CD4-positive, alpha-beta T cell treated with Interleukin-21 for 1 hour (primary cell): ENCODE data around the gene BMP7.

Source experiments
- DNase-seq: peaks from one replicate; pipeline ENCODE4 v3.0.0-alpha.2; 2020

BMP7 gene

GRCh38 chr20:57224641-57225138 is 41.8 kb downstream of the BMP7 start:
- no peak for DNase-seq

- no peak for DNase-seq
Observed at GRCh38 chr20:57223648-57224489, 42.6 kb downstream of the BMP7 start.

DNA sequence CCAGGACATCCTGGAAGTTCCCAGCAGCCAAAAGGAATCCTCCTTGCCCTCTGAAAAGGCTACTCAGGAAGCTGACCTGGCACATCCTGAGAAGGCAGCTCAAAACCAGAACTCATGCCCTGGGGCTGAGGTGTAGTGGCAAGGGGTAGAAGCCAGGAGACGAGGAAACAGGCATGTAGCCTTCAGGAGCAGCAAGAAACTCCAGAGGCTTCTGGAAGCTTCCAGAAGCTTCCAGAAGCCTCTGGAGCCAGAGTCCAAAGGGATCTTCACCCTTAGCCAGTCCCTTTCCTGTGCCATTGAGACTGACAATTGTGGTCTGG is 43.9 kb downstream of the BMP7 start:
- no peak for DNase-seq

DNA sequence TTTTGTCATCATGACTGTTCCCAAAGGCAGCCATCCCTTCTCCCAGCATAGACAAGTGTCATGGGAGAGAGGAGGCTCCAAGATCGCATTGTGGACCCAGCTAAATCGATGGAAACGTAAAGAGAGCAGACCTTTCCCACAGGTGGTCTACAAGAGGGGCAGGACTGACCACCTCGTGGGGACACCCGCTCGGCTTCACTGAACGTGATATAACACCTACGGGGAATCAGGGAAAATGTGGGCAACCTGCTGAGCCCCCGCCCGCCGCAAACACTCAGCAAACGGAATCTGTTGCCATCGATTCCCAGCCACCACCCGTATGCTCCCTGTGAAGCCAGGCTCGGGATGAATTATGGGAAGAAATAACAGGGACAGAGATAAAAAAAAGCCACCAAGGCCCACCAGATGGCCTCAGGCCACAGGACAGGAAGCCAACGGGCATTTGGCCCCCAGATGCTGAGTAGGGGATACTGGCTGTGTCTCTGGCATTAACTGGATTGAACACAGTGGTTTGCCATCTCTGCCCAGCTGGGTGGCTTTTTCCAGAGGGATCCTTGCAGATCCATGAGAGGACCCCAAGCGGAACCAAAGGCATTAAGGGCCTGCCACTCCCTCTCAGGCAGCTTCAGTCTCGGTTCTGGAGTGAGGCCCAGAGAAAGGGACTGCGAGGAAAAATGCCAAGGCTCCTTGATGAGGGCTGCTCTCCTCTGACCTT is 44.4 kb downstream of the BMP7 start:
- no peak for DNase-seq

GRCh38 chr20:57220337-57221145 is 45.9 kb downstream of the BMP7 start:
- no peak for DNase-seq

DNA sequence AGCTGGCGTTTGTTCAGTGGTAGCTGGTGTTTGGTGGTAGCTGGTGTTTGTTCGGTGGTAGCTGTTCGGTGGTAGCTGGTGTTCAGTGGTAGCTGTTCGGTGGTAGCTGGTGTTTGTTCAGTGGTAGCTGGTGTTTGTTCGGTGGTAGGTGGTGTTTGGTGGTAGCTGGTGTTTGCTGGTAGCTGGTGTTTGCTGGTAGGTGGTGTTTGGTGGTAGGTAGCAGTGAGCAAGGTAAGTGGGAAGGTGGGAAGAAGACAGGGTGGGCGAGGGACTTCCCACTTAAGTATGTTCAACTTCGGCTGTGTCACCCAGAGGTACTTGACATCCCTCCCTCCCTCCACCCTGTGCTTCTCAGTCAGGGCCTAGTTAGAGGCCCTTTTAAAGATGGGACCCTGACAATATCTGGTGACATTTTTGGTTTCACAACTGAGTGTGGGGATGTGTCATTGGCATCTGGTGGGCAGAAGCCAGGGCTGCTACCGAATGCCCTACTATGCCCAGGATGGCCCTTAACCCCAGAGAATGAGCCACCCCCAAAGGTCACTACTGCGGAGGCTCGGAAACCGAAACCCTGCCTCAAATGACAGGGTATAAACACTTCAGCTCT is 47.3 kb downstream of the BMP7 start:
- DNase-seq = no peak

DNA sequence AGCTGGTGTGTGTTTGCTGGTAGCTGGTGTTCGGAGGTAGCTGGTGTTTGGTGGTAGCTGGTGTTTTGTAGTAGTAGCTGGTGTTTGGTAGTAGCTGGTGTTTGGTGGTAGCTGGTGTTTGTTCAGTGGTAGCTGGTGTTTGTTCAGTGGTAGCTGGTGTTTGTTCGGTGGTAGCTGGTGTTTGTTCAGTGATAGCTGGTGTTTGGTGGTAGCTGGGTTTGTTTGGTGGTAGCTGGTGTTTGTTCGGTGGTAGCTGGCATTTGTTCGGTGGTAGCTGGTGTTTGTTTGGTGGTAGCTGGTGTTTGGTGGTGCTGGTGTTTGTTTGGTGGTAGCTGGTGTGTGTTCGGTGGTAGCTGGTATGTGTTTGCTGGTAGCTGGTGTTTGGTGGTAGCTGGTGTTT is 48.0 kb downstream of the BMP7 start:
- no peak for DNase-seq

GRCh38 chr20:57217802-57218201 is 48.6 kb downstream of the BMP7 start:
- DNase-seq = no peak

DNA sequence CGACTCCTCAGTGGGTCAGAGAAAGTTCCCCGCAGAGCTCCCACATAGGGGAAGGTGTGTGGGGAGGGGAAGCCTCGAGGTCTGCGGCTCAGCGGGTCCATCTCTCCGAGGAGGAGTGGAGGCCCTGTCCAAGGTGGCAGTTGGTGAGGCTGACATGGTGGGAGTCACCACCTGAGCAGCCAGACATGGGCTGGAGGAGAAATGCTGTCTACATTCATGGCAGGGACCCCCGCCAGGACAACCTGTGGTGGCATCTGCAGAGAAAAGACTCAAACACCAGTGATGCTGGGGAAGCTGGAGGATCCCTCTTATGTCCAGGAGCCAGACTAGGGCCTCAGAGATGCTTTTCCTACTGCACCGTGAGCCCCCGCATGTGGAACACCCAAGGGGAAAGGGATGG is 49.8 kb downstream of the BMP7 start:
- no peak for DNase-seq

DNA sequence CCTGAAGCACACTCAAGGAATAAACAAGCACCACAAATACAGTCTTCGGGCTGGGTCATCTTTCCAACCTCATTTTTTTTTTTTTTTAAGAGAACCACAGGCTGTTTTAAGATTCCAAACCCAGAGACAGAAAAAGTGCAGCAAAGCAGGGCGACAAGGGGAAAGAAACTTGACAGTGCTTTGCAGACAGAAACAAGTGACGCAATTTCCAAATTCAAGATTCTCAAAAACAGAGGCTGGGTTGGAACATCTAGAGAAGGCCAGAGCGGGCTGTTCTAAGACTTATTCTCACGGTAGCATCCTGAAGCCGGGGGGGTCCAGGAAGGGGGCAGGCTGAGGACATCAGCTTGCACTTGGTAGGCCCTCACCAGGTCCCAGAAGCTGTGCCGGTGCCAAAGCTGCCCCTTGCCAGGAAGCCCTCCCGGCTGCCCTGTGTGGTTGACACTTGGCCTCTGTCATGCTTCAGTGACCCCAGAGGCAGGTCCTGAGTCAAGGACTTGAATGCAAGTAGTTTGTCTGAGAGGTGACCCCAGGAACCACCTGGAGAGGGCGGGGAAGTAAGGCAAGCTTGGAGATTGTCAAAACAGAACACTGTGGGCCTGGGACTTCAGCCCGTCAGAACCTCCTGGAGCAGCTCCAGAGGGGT is 50.5 kb downstream of the BMP7 start:
- no peak for DNase-seq

DNA sequence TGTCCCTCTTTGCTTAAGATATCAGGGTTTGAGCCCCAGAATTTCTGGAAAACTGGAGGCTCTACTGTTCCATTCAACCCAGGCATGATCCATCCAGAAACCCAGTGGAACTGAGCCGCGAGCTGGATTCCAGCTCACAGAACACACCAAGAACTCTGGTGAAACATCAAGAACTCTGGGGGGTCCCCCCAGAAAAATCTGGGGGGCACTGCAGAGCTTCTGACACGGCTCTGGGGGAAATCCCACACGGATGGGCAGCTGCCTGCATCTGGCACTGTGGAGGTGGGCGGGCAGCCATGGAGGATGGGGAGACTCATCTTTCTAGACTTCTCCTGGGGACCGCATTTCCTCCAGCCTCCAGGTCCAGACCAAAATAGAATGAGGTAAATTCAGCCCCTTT is 51.0 kb downstream of the BMP7 start:
- DNase-seq = no peak

- no peak for DNase-seq
Observed at GRCh38 chr20:57214948-57215347, 51.5 kb downstream of the BMP7 start.

- no peak for DNase-seq
Observed at GRCh38 chr20:57214427-57214826, 52.0 kb downstream of the BMP7 start.

DNA sequence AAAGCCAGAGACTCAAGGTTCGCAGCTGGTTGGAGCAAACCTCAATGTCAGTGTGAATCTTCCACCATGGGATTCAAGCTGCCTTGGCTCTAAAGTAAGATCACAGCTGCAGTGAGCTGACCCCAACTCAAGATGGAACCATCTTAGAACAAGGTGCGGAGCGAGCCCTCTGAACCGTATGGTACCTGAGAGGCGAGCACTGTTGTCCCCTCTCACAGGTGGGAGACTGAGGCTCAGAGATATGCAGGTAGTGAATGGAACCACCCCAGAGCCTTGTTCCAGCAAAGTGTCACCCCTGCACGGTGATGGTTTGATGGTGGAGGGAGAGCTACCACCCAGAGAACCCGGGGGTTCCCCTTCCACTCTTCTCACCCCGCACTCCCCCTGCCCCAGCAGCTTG is 52.5 kb downstream of the BMP7 start:
- DNase-seq = no peak

DNA sequence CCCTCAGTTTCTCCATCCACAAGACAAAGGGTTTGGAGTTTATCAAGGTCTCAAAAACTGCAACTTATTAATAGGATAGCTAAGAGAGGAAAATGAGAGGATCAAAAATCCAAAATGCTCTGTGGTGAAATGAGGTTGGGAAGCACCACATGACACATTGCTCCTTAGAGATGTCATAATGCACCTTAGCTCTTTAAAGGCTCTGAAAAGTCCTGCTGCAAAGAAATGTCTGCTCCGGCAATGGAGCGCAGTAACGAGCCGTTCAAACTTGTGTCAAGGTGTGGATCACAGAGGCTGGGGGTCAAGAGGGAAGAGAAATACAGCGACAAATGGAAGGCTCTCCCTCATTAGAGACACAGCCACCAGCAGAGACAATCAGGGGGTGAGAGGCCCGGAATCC is 53.1 kb downstream of the BMP7 start:
- no peak for DNase-seq

DNA sequence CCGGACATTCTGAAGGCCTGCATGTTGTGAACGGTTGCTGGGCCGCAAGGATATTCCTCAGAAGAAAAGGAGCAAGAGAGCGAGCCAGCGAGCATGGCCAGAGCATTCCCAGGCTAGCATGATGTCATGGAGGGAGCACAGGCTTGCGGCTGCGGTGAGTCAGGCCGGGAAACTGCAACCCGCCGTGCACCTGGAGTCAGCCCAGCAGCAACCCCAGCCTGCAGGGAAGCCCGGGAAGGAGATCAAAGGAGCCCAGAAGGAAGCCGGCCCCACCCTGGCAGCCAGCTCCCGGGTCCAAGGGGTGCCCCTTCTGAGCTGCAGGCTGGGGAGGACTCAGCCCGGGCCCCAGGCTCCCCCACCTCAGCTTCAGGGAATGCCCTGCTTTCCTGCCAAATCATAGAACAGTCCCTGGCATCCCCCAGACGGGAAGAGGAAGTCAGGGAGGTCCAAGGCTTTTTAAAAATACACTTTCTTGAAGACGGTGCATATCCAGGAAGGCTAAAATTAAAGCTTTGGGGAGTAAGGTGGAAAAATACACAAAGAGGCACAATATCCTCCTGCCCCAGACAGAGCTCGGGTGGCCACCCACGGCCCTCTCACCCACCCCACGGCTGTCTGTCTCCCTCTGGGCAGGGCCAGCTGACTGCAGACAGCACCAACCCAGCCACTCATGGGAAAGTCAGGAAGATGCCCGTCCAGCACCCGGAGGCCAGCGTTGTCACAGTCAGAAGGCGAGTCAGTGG is 53.7 kb downstream of the BMP7 start:
- no peak for DNase-seq

GRCh38 chr20:57211908-57212533 is 54.4 kb downstream of the BMP7 start:
- no peak for DNase-seq

- DNase-seq = no peak
Observed at GRCh38 chr20:57211406-57211805, 55.0 kb downstream of the BMP7 start.

DNA sequence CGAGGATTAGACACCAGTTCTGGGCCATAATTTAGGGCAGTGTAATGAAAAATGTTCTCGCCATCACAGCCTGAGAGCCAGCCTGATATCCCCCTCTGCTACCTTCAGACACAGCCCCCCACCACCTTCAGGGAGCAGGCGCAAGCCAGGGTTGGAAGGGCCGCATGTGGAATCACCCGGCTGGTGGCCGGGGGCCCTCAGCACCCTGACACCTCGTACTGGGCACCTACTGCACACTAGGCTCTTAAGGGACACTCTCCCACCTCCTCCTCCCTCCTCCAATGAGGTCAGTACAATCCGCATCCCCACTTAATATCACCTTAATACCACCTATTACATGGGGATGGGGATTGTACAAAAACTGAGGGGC is 55.5 kb downstream of the BMP7 start:
- no peak for DNase-seq

GRCh38 chr20:57210054-57210910 is 56.2 kb downstream of the BMP7 start:
- DNase-seq = no peak
